HG03045 (cell line): ENCODE measurements around the gene TENT5A.

Experiments used
- ATAC-seq: cut with Tn5 transposase; IDR thresholded peaks from one replicate; pipeline ENCODE4 v1.9.1; 2021; ENCODE audit warnings: mild to moderate bottlenecking, moderate library complexity; ENCODE audit not compliant: unreplicated experiment

TENT5A gene

DNA sequence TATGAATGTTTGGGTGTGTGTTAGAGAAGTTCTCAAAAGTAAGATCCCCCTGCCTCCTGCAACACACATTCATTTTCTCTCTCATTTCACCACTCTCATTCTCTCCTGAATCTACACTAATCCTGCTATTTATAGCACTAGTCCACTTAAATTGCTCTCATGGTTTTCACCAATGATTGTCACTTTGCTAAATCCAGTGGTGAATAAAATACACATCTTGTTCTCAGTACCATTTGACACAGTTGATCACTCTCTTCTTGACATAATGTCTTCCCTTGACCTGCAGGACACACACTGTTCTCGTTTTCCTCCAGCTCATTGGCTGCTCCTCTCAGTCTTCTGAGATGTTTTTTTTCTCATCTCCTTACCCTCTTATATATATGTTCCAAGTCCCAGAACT is 32.1 kb downstream of the TENT5A start:
- no peak for ATAC-seq

DNA sequence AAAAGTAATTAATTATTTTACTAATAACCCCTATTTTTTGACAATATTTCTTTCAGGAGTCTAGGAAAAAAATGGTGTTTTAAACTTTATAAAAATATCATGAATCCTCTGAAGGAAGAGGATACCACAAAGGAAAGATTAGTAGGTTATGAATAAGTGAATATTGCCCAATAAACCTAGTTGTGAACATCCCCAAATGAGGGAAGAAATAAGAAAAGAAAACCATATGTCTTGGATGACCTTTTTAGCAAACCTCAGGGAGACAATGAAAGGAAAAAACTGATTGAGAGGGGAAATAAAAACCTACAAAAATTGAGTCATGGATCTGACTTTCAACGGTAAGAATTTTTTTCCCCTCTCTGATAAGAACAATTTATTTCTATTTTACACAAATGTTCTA is 34.4 kb downstream of the TENT5A start:
- ATAC-seq = no peak

DNA sequence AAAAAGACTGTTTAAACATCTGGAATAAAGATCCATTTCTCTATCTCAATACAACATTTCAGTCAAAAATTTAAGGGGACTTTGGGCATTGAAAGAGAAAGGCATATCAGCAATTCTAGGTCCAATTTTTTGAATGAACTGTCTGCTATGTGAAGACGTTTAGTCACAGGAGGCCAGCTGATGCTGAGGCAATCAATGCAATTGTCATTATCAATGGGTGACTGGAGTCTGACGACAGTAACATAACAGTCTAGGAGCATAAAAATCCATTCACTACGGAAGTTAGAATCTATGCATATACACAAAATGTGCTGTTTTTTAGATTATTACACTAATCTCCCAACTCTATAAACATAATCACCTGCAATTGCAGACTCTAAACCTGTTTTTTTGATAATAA is 37.8 kb downstream of the TENT5A start:
- no peak for ATAC-seq

DNA sequence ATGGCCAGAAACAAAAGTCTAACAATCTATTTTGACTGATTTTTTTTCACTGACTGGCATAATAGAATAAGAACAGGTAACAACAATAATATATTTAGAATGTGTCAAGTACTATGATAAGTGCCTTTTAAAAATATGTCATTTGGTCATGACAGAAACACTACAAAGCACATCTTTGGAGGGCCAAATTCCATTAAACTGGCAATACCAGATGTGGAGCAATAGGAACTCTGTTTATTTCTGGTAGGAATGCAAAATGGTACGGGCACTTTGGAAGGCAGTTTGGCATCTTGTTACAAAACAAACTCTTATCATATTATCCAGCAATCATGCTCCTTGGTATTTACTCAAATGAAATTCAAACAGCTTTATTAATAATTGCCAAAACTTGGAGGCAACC is 39.3 kb downstream of the TENT5A start:
- ATAC-seq = no peak

DNA sequence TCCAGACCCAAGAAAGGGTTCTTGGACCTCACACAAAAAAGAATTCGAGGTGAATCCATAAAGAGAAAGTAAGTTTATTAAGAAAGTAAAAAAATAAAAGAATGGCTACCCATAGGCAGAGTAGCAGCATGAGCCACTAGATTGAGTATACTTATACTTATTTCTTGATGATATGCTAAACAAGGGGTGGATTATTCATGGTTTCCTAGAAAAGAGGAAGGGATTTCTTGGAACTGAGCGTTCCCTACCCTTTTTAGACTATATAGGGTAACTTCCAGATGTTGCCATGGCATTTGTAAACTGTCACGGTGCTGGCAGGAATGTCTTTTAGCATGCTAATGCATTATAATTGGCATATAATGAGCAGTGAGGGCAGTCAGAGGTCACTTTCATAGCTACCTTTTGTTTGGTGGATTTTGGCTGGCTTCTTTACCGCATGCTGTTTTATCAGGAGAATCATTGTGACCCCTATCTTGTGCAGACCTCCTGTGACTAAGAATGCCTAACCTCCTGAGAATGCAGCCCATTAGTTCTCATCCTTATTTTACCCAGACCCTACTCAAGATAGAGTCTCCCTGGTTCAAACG is 44.3 kb downstream of the TENT5A start:
- ATAC-seq = no peak

DNA sequence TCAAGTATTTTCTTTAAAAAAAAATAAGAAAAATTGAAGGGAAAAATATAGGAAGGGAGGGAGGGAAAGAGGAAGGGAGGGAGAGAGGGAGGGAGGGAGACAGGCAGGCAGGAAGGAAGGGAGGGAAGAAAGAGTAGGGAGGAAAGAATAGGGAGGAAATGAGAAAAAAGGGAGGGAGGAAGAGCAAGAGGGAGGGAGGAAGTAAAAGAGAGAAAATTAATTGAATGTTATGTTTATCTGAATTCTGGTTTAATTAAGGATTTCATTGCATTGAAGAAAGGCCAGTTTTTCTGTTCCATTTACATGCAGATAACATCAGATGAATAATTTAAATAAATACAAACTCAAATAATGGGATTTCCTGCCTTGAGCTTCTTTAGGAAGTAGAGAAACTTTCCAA is 47.8 kb downstream of the TENT5A start:
- ATAC-seq = no peak

DNA sequence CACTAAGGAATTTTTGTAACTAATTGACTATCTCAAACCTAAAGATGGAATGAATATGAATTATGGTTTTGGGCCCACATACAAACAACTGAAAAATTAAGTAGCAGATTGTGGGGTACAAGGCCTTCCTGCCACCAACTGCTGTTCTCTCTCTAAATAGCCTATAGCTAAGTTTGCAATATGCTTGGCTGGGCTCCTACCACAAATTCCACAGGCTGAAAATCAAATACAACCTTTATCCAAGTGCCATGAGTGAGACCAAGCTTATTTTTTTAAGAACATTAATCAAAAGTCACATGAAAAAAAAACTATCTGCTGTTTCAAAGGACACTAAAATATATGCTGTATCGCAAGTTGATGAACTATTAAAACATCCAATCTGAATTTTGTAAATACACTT is 52.1 kb downstream of the TENT5A start:
- ATAC-seq = no peak

DNA sequence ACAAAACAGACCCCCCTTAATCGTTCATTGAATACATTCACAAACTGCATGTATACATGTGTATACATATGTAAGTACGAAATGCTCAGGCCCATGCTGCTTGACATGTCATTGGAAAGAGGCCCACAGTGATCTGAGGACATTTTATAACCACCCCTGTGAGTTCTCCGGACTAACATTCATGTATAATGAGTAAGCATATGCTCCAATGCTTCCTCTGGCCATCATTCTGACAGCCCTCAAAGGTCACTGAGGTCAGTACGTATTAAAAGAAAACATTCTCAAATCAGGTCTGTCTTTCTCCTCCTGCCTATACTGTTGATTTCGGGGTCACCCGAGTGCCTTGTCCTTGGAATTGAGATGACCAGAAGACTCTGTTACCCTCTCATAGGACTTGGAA is 54.9 kb downstream of the TENT5A start:
- ATAC-seq = no peak

DNA sequence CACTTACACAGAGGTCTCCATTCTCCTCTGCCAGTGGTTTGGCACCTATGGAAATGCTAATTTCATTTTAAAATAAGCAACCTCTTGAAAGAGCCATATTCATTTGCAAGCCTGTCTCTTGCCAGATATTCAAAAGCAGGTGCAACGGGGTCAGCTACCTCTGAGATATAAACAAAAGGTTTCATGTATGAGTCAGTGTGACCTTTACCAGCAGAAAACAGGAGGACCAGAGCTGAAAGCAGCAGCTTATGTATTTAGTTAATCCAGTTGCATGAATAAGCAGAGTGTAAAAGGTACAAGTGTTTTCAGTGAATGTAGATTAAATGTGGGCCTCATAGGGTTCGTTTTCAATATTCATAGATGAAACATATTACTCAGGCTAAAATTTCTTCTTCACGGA is 56.0 kb downstream of the TENT5A start:
- ATAC-seq = no peak
